ENCODE results near the gene ATG3. TPM values are rescaled to one million over a fixed set of nuclear protein-coding genes. Genes with fewer than 3 reads are reported as not detected.

Gene ATG3
- total and polyA plus RNA-seq, 9 of the 15 experiments (the other 6 are each of a cell fraction or from before 2014, with no cell fraction given): 48.7 to 107 (median 64.7) TPM

DNA sequence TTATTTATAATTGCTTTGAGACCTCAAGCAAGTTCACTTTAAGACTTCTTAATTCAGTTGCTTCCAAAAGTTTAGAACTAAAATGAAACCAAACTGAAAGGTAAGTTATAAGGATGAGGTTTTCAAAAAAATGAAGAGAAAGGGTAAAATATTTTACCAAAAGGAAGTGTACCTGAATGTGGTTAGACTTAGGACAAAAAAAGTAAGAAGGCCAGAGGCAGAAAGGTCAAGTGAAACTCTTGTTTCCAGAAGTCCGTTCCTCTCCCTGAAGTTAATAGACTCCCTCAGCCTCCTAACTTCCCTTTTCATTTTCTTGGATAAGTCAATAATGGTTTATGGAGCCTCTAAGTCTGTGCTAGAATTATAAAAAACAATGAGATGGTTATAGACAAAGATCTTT is 79.1 kb downstream of the ATG3 start:
- in situ Hi-C loops (cut with MboI) (no loop called here), intact Hi-C loops (cut with micrococcal nuclease) (no loop called here)
- Histone ChIP-seq H3K9me3 (replicated peaks; ENCODE audit: control insufficient read depth, insufficient read depth, low read depth, low read length) (no peaks in the 10 kb centered on the region), H3K79me2 (ENCODE audit: control insufficient read depth, insufficient read depth, low read length) (no peaks in the 10 kb centered on the region), H3K9ac (ENCODE audit: insufficient read depth in 1 of 2, low read depth in 2 of 2, low read length in 2 of 2) (no peak overlapping the region), H3K27ac (ENCODE audit: extremely low read depth, low read depth, low read length) (no peak overlapping the region), H3K36me3 (ENCODE audit: control insufficient read depth, insufficient read depth, low read length) (no peaks in the 10 kb centered on the region), H4K20me1 (replicated peaks; ENCODE audit: control insufficient read depth, insufficient read depth, low read length) (no peaks in the 10 kb centered on the region), H3K4me2 (ENCODE audit: insufficient read depth, low read length) (no peak overlapping the region), H3K4me3 (no peak overlapping the region), H3K9me1 (ENCODE audit: control insufficient read depth, insufficient read depth, low read length) (no peaks in the 10 kb centered on the region), H3K27me3 (ENCODE audit: control insufficient read depth in 2 of 2, insufficient read depth in 2 of 2, low read length in 2 of 2) (no peaks in the 10 kb centered on the region; a peak in 1 of 5 replicates), H3K4me1 (replicated peaks in 1 of 2; ENCODE audit: control insufficient read depth in 2 of 2, insufficient read depth in 2 of 2, low read length in 2 of 2) (no peaks in the 10 kb centered on the region), H2AFZ (ENCODE audit: low read depth, low read length) (no peak overlapping the region)
- POLR2A ChIA-PET: no interaction called here
- CTCF ChIA-PET (ENCODE audit: low intra/inter-chr PET ratio): no interaction called here
- no peak for FAIRE-seq
- no peak for DNase-seq (ENCODE audit: extremely low read depth in 1 of 4, low spot score in 3 of 4)
- no peak for ATAC-seq
- BruUV-seq (replicated peaks): no TSS peak
- 0% methylated on average over 1 of the region's 1 CpG for WGBS (ENCODE audit: insufficient coverage, low coverage, missing lambda C conversion rate)
- TF ChIP-seq EP300 (IDR thresholded peaks at IDR 0.05; ENCODE audit: low read length) (no peak), KLF16 (IDR thresholded peaks at IDR 0.05) (no peak), ZBTB7A (IDR thresholded peaks at IDR 0.05; ENCODE audit: borderline replicate concordance, control insufficient read depth, low read depth, low read length) (no peak), MIER1 (IDR thresholded peaks at IDR 0.05; ENCODE audit: low read depth) (no peak), BACH1 (tag; IDR thresholded peaks at IDR 0.05) (no peak), ZSCAN32 (CRISPR knock-in tag; IDR thresholded peaks at IDR 0.05) (no peak), HMG20A (CRISPR knock-in tag; conservative IDR thresholded peaks at IDR 0.05) (no peak), RBBP5 (IDR thresholded peaks at IDR 0.05; ENCODE audit: borderline replicate concordance, insufficient read depth, low read length, poor library complexity, severe bottlenecking) (no peak)
- TF ChIP-seq, protein P1, sequence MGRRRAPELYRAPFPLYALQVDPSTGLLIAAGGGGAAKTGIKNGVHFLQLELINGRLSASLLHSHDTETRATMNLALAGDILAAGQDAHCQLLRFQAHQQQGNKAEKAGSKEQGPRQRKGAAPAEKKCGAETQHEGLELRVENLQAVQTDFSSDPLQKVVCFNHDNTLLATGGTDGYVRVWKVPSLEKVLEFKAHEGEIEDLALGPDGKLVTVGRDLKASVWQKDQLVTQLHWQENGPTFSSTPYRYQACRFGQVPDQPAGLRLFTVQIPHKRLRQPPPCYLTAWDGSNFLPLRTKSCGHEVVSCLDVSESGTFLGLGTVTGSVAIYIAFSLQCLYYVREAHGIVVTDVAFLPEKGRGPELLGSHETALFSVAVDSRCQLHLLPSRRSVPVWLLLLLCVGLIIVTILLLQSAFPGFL (CRISPR knock-in tag; IDR thresholded peaks at IDR 0.05): no peak
- TF ChIP-seq, protein P2, sequence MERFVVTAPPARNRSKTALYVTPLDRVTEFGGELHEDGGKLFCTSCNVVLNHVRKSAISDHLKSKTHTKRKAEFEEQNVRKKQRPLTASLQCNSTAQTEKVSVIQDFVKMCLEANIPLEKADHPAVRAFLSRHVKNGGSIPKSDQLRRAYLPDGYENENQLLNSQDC (CRISPR knock-in tag; IDR thresholded peaks at IDR 0.05): no peak
- TF ChIP-seq, protein P3, sequence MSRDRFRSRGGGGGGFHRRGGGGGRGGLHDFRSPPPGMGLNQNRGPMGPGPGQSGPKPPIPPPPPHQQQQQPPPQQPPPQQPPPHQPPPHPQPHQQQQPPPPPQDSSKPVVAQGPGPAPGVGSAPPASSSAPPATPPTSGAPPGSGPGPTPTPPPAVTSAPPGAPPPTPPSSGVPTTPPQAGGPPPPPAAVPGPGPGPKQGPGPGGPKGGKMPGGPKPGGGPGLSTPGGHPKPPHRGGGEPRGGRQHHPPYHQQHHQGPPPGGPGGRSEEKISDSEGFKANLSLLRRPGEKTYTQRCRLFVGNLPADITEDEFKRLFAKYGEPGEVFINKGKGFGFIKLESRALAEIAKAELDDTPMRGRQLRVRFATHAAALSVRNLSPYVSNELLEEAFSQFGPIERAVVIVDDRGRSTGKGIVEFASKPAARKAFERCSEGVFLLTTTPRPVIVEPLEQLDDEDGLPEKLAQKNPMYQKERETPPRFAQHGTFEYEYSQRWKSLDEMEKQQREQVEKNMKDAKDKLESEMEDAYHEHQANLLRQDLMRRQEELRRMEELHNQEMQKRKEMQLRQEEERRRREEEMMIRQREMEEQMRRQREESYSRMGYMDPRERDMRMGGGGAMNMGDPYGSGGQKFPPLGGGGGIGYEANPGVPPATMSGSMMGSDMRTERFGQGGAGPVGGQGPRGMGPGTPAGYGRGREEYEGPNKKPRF (IDR thresholded peaks at IDR 0.05; ENCODE audit: low read depth, low read length): no peak
- TF ChIP-seq, protein P4, sequence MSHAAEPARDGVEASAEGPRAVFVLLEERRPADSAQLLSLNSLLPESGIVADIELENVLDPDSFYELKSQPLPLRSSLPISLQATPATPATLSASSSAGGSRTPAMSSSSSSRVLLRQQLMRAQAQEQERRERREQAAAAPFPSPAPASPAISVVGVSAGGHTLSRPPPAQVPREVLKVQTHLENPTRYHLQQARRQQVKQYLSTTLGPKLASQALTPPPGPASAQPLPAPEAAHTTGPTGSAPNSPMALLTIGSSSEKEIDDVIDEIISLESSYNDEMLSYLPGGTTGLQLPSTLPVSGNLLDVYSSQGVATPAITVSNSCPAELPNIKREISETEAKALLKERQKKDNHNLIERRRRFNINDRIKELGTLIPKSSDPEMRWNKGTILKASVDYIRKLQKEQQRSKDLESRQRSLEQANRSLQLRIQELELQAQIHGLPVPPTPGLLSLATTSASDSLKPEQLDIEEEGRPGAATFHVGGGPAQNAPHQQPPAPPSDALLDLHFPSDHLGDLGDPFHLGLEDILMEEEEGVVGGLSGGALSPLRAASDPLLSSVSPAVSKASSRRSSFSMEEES (CRISPR knock-in tag; IDR thresholded peaks at IDR 0.05): no peak
- TF ChIP-seq, protein P5, sequence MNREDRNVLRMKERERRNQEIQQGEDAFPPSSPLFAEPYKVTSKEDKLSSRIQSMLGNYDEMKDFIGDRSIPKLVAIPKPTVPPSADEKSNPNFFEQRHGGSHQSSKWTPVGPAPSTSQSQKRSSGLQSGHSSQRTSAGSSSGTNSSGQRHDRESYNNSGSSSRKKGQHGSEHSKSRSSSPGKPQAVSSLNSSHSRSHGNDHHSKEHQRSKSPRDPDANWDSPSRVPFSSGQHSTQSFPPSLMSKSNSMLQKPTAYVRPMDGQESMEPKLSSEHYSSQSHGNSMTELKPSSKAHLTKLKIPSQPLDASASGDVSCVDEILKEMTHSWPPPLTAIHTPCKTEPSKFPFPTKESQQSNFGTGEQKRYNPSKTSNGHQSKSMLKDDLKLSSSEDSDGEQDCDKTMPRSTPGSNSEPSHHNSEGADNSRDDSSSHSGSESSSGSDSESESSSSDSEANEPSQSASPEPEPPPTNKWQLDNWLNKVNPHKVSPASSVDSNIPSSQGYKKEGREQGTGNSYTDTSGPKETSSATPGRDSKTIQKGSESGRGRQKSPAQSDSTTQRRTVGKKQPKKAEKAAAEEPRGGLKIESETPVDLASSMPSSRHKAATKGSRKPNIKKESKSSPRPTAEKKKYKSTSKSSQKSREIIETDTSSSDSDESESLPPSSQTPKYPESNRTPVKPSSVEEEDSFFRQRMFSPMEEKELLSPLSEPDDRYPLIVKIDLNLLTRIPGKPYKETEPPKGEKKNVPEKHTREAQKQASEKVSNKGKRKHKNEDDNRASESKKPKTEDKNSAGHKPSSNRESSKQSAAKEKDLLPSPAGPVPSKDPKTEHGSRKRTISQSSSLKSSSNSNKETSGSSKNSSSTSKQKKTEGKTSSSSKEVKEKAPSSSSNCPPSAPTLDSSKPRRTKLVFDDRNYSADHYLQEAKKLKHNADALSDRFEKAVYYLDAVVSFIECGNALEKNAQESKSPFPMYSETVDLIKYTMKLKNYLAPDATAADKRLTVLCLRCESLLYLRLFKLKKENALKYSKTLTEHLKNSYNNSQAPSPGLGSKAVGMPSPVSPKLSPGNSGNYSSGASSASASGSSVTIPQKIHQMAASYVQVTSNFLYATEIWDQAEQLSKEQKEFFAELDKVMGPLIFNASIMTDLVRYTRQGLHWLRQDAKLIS (CRISPR knock-in tag; IDR thresholded peaks at IDR 0.05): no peak
